8988T (cell line): ENCODE data around the gene ENOX2.
A peak's percentile ranks its signal among the peaks of the same experiment; 100 is the strongest.
"Not testable (repeated sequence)": the region's sequence is repeated elsewhere in the genome, so short reads cannot be mapped to it uniquely, and the experiment has no call there.

Source experiments
- DNase-seq: peaks from one replicate; pipeline ENCODE4 v3.0.0; 2011

ENOX2 gene, protein sequence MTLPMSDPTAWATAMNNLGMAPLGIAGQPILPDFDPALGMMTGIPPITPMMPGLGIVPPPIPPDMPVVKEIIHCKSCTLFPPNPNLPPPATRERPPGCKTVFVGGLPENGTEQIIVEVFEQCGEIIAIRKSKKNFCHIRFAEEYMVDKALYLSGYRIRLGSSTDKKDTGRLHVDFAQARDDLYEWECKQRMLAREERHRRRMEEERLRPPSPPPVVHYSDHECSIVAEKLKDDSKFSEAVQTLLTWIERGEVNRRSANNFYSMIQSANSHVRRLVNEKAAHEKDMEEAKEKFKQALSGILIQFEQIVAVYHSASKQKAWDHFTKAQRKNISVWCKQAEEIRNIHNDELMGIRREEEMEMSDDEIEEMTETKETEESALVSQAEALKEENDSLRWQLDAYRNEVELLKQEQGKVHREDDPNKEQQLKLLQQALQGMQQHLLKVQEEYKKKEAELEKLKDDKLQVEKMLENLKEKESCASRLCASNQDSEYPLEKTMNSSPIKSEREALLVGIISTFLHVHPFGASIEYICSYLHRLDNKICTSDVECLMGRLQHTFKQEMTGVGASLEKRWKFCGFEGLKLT

GRCh38 chrX:130902783-130903613, at the start of gene ENOX2:
TSS of gene ENOX2 (minus strand) at chrX:130903209. CDS start at chrX:130703216, 199,993 bp downstream.
- peak; percentile 38 for DNase-seq

DNA sequence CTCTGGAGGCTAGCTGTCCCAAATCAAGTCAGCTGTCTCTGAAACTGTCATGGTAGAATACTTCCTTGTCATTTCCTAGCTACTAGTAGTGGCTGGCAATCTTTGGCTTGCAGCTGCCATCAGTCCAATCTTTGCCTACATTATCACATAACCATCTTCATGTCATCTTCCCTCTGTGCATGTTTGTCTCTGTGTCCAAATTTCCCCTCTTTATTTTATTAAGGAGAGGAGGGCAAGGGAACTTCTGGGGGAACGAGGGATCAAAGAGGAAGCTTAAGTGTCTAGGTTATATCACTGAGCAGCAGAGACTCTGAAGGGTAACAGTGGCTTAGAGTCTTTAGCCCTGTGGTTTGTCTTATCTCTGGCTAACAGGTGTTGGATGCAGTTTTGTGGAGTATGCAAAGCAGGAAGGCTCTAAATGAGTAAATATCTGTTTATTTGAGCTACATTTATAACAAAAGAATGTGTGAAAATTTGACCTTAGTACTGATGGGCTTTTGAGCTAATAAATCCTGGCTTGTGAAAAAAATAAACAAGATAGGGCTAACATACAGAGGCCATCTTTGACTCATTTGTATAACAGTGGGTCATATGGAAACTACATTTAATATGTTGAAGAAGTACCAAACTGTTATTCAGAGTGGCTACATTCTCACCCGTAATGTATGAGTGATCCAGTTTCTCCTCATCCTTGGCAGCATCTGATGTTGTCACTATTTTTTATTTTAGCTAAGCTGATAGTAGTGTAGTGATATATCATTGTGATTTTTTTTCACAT, 49.4 kb upstream of the ENOX2 start:
- DNase-seq = no peak

DNA sequence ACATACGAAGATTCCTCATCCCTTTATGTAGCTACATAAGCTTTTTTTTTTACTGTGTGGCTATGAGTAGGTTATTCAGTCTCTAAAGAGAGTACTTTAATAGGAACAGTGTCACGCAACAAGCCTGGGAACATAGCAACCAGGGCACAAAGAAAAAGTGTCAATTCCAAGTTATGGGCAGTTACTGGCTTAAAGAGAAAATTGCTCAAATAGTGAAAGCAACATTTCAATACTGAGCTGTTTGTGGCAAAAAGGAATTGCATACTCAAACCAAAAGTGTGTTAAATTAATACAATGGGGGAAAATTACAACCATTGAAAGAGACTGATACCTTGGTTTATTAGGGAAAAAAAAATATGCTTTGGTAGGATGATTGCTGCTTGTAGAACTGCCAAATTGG, 41.2 kb upstream of the ENOX2 start:
- DNase-seq = no peak

GRCh38 chrX:130937101-130937500, 34.1 kb upstream of the ENOX2 start:
- DNase-seq = no peak

DNA sequence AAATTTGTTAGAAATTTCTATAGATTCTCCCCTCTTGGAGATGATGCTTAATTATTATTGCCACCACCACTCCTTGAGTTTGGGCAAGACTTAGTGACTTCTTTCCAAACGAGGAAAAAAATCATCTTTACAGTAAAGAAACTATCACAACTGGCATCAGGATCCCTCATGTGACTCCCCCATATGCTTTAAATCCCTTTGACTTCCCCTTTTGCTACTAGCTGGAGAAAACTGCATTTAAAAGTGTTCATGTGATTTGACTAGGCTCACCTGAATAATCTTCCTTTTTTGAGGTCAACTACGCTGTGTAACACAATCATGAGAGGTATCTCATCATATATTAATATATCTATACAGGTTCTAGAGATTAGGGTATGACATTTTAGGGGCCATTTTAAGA, 30.3 kb upstream of the ENOX2 start:
- no peak for DNase-seq

DNA sequence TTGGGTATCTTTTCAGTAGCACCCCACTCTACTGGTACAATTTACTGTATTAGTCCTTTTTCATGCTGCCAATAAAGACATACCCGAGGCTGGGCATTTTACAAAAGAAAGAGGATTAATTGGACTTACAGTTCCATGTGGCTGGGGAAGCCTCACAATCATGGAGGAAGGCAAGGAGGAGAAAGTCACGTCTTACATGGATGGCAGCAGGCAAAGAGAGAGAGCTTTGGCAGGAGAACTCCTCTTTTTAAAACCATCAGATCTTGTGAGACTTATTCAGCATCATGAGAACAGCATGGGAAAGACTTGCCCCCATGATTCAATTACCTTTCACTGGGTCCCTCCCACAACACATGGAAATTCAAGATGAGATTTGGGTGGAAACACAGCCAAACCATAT, 17.4 kb upstream of the ENOX2 start:
- DNase-seq = not testable (repeated sequence)

- not testable (repeated sequence) for DNase-seq
These were observed 16.7 kb upstream of the ENOX2 start for GRCh38 chrX:130919676-130920075.

DNA sequence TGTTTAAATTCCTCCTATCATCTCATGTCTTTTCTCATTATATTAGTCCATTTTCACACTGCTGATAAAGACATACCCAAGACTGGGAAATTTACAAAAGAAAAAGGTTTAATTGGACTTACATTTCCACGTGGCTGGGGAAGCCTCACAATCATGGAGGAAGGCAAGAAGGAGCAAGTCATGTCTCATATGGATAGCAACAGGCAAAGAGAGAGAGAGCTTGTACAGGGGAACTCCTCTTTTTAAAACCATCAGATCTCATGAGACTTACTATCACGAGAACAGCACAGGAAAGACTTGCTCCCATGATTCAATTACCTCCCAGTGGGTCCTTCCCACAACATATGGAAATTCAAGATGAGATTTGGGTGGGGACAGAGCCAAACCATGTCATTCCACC, 15.5 kb upstream of the ENOX2 start:
- not testable (repeated sequence) for DNase-seq

GRCh38 chrX:130916636-130917422, 13.8 kb upstream of the ENOX2 start:
- no peak for DNase-seq

- no peak for DNase-seq
These were observed 12.3 kb upstream of the ENOX2 start for GRCh38 chrX:130915302-130915701.

- no peak for DNase-seq
These were observed 6.6 kb upstream of the ENOX2 start for GRCh38 chrX:130909469-130910136.

DNA sequence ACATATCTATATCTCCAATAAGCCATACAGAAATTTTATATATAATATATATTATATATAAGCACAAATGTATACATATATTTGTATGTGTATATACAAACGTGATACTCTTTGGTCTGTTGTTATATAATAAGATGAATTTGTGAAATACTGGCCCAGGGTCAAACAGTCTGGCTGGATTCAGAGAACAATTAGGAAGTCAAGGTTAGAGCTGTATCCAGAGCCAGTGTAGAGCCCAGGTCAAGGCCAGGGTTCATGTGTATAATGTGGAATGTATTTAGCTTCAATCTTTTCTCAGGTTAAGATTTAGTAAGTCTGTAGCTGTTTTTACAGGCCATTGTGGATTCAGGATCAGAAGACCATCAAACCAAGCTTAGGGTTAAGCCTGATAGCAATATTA, 3.8 kb upstream of the ENOX2 start:
- DNase-seq = no peak

DNA sequence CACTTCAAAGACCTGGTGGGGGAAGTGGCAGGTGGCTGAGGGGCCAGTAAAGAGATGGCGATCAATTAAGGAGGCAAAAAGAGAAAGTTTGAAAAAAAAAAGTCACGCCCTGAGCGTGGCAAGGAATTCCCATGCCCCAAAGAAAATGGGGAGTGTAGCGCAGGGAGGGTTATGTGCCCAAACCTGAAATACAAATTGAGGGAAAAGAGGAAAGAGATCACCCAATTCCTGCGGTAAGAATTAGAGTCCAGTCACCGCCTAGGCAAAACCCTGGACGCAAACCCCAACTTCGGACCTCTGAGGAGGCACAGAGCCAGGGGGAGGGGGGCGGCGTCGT, 595 bp downstream of the ENOX2 start:
- no peak for DNase-seq

GRCh38 chrX:130896802-130897501, 6.1 kb downstream of the ENOX2 start:
- DNase-seq = no peak

DNA sequence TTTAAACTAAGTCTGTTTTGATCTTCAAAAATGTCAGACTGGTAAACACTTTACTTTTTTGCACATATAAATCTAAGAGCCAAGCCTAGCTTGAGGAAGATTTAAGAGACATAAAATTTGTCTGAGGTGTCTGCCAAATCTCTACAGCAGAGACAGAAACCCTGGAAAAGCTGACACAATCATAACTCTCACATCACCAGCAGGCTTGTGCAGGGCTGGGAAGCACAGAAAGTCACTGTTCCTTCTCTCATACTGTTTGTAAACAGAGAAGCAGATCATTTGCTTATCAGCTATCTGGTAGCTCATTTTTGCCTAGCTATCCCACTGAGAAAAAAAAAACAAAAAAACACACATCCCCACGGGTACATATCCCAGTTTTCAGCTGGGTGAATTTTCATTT, 7.0 kb downstream of the ENOX2 start:
- DNase-seq = no peak

GRCh38 chrX:130895299-130895698, 7.7 kb downstream of the ENOX2 start:
- DNase-seq = no peak

GRCh38 chrX:130893356-130894085, 9.5 kb downstream of the ENOX2 start:
- no peak for DNase-seq

DNA sequence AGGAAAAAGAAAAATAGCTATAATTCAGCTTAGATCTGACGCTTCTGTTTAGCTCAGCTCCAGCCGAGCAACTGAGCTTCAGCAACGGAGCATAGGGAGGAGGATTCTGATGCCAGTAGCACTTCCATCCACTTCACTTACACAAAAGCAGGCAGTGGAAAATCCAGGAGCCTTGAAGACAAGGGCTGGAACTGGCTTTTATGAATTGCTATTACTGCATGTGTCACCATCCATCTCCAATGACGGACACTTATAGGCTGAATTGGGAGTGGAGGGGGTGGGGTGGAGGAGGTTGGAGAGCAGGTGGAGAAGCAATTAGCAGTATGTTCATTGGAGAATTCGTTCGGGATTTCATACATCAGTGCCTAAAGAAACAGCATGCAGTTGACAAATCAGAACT, 15.6 kb downstream of the ENOX2 start:
- no peak for DNase-seq

- DNase-seq = no peak
These were observed 17.0 kb downstream of the ENOX2 start for GRCh38 chrX:130885996-130886395.

DNA sequence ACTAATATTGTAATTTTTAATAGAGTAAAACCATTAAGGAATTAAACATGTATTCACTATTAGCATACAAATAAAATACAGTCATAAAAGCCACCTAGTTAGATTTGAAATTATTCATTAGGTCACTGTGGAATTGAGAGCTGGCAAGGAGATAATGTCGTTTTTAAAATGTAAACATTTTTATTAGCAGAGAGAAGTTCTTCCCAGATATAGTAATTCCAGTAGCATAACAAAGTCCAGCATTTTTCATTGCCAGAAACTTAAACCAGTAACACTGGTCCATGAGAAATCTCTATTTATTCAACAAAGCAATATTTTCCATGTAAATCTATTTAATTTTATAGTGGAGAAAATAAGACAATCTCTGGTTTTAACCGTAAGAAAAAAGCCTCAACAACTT, 17.5 kb downstream of the ENOX2 start:
- DNase-seq = no peak
